Motor neuron (in vitro differentiated cells): ENCODE data around the gene SPATA31C1. TPM values are rescaled to one million over a fixed set of nuclear protein-coding genes. Genes with fewer than 3 reads are reported as not detected.

Source experiments
- ATAC-seq, 8 experiments: fragments of 200-7000 bp; cut with Tn5 transposase; replicated peaks in 6 of 8; 2 replicates each; pipeline ENCODE4 v1.8.0; 2021; ENCODE audit warnings: mild to moderate bottlenecking in 8 of 8, moderate library complexity in 8 of 8
- H3K27ac ChIP-seq, 2 donors: fragments of 250-450 bp; sonication (Bioruptor Pico); 2 replicates each; pipeline ENCODE4 v1.9.0; 2021; ENCODE audit warnings: antibody characterized with exemption in 2 of 2, mild to moderate bottlenecking in 2 of 2, moderate library complexity in 1 of 2
- H3K4me1 ChIP-seq, 2 donors: fragments of 250-450 bp; sonication (Bioruptor Pico); replicated peaks in 1 of 2; 2 replicates each; pipeline ENCODE4 v1.6.1; 2021; ENCODE audit warnings: antibody characterized with exemption in 2 of 2, mild to moderate bottlenecking in 2 of 2, moderate library complexity in 1 of 2
- H3K4me3 ChIP-seq, 5 donors: fragments of 250-450 bp; sonication (Bioruptor Pico); 2 replicates each; pipeline ENCODE4 v1.9.0; 2021; ENCODE audit warnings: antibody characterized with exemption in 5 of 5, mild to moderate bottlenecking in 5 of 5, moderate library complexity in 4 of 5
- WGBS, 10 experiments: fragments of 450-650 bp; shearing (Covaris generic); methylation state at CpG; one replicate each; pipeline ENCODE4 v1.0.0; 2022; 5-methylcytosine and 5-hydroxymethylcytosine counted together
- in situ Hi-C, 9 experiments: fragments of 400-800 bp; cut with MboI; loops; one replicate each; pipeline ENCODE4 v1.15.0; 2021; ENCODE audit warnings: low sequenced_read_pairs in 9 of 9, low pct_unique_long_range_greater_than_20kb in 2 of 9; ENCODE audit not compliant: unreplicated experiment in 9 of 9
- total RNA-seq, 8 experiments: library from RNA; unstranded; fragments of 300-600 nt; gene quantifications; 2 replicates each; pipeline versions ENCODE4 v1.2.3 to v1.2.4, GENCODE V29; 2022

The SPATA31C1 gene
- total RNA-seq, 8 experiments from 2014 or later = 0.05 to 0.57 (median 0.12) TPM; not detected in 2

DNA sequence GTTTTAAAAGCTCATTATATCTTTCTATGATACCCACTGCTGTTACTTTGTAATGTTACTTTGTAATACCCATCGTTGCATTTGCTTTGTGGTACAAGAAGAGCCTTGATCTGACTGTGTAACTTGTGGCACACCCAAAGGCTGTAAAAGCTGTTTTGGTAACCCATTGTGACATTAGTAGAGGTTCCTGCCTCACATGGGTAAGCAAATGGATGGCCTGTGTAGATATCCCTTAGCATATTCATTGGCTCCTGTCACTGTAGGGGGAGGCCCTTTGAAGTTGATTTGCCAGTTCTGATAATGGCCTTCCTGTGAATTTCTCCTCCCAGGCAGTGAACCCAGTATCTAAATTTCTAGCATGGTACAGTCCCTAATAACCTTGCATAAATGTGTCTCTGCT, 40.8 kb downstream of the SPATA31C1 start:
- 71 to 100% (median 86%) methylated on average over 1 of the region's 1 CpG; no CpG with 5 or more reads in 5 of the 10 experiments for WGBS, 10 experiments
- in situ Hi-C loops = loop anchor here in 2 of 9 experiments (25.0 kb wide), 1 partner anchor 604 kb away; no protein-coding TSS in a partner anchor
- ATAC-seq = peak in 2 of 8 experiments; percentile 18 to 22
- no peak overlapping the region for H3K4me3 ChIP-seq
- no peak overlapping the region for H3K27ac ChIP-seq
- no peaks in the 10 kb centered on the region for H3K4me1 ChIP-seq

DNA sequence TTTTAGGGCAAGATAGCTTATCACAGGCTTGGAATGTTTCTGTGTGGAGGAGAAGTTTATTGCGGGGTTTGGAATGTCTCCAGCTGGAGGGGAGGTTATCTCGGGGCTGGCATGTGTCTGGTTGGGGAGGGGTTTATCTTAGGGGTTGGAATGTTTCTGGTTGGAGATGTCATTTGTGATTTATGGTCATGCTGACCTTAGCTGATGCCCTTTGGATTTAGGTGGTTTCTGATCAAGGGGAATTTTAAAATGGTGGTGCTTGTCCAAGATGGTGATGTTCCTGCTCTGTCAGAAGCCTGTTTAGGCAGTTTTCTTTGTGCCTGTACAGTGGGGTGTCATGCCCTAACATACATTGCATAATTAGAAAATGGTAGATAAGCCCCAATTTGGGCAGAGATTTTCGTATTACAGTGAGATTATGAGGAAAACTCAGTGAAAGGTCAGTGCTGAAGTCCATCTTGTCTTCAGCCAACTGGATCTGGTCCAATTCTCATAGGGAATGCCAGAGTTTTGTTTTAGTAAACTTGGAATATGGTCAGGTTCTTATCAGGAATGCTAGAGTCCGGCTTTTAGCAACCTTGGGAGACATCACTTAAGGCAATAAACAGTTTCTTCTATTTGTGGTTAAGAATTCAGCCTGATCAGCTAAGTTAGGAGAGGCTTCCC, 42.3 kb downstream of the SPATA31C1 start:
- peaks cover 0 to 5% of the 10 kb centered on the region in 2 donors for H3K4me1 ChIP-seq
- in situ Hi-C loops = loop anchor here in 2 of 9 experiments (25.0 kb wide), 1 partner anchor 602 kb away; no protein-coding TSS in a partner anchor
- no peak for ATAC-seq
- no peak overlapping the region for H3K4me3 ChIP-seq
- H3K27ac ChIP-seq = no peak overlapping the region
- 0 to 100% (median 72%) methylated on average over 1 to 2 of the region's 4 CpGs; no CpG with 5 or more reads in 4 of the 10 experiments for WGBS, 10 experiments

DNA sequence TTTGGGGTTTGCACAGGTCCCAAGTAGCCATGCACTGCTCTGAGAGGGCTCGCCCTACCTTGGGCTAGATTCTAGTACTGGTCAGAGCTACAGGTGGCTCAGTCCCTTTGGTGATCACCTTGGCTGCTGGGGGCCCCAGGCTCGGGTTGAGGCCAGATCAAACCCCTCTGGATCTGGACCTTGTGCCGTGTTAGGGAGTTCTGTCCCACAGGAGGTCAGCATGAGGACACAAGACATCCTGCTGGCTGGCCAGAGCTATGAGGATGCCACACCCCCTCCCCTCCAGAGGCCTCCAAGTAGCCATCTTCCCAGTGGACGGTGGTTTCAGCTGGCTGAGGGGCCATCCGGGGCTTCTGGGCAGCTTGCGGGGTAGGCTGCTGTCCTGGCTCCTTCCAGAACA, 46.0 kb downstream of the SPATA31C1 start:
- in situ Hi-C loops = loop anchor here in 2 of 9 experiments (25.0 kb wide), 1 partner anchor 599 kb away; no protein-coding TSS in a partner anchor
- no peak overlapping the region for H3K4me3 ChIP-seq
- peaks cover 0 to 5% of the 10 kb centered on the region in 2 donors for H3K4me1 ChIP-seq
- ATAC-seq = peak in 5 of 8 experiments; percentile 12 to 47 (median 20)
- WGBS, 10 experiments = 73 to 100% (median 80%) methylated on average over 1 to 3 of the region's 6 CpGs; no CpG with 5 or more reads in 6 of the 10 experiments
- H3K27ac ChIP-seq = no peak overlapping the region

DNA sequence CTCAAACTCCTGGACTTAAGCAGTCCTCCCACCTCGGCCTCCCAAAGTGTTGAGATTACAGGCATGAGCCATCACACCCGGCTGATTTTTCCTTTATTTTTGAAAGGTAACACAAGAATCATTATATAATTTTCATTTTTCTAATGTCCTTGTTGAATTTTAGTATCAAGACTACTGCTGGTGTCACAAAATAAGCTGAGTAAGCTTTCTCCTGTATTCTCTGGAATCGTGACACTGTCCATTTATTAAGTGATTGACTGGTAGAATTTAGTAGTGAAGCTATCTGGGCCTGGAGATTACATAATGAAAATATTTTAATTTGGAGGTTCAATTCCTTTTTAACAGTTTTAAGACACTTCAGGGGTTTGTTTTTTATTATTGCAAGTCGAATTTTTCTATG, 47.1 kb downstream of the SPATA31C1 start:
- ATAC-seq = no peak
- in situ Hi-C loops = loop anchor here in 2 of 9 experiments (25.0 kb wide), 1 partner anchor 597 kb away; no protein-coding TSS in a partner anchor
- Histone ChIP-seq H3K4me1 (peaks cover 0 to 5% of the 10 kb centered on the region in 2 donors), H3K4me3 (no peak overlapping the region), H3K27ac (no peak overlapping the region)
- 28 to 100% (median 72%) methylated on average over 1 to 4 of the region's 4 CpGs for WGBS, 10 experiments

DNA sequence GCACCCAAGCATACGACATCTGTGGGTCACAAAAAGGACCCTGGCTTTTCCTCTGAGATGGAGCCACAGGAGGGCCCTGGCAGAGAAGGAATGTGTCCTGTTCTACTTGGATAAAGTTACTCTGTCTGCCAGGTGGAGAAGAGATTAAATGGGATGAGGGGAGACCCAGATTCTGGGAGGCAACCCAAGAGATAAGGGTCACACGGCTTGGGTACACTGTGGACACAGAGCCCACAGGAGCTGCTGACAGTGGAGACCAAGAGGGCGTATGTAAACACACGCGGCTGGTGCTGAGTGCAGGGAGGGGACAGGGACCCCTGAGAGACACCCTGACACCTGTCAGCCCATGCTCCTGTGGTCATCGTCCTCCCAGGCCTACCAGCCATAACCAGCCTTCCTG, 50.4 kb downstream of the SPATA31C1 start:
- H3K4me3 ChIP-seq = no peak overlapping the region
- 76 to 100% (median 88%) methylated on average over 1 to 4 of the region's 6 CpGs; no CpG with 5 or more reads in 4 of the 10 experiments for WGBS, 10 experiments
- in situ Hi-C loops = loop anchor here in 2 of 9 experiments (25.0 kb wide), 1 partner anchor 594 kb away; no protein-coding TSS in a partner anchor
- no peak overlapping the region for H3K27ac ChIP-seq
- peaks cover 8 to 12% of the 10 kb centered on the region in 2 donors for H3K4me1 ChIP-seq
- no peak for ATAC-seq

DNA sequence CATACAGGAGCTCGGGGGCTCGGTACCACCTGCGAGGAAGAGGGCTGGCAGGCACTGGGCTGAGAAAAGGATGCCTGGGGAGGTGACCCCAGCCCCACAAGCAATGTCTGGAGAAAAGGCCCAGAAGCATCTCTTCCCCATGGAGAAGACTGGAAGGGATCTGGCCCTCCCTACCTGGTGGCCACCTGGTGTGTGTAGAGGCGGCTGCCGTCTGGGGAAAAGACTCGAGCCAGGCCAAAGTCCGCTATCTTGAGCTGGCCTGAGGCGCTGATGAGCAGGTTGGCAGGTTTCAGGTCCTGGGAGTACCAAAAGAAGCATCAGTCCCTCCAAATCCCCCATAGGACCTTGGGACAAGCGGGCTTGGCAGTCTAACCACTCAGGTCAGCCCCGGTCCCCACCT, 52.8 kb downstream of the SPATA31C1 start:
- in situ Hi-C loops = loop anchor here in 2 of 9 experiments (25.0 kb wide), 1 partner anchor 592 kb away; no protein-coding TSS in a partner anchor
- peaks cover 5 to 20% of the 10 kb centered on the region in 2 donors for H3K4me1 ChIP-seq
- WGBS, 10 experiments = 80 to 100% (median 96%) methylated on average over 2 to 4 of the region's 10 CpGs; no CpG with 5 or more reads in 6 of the 10 experiments
- no peak overlapping the region for H3K4me3 ChIP-seq
- ATAC-seq = no peak
- no peak overlapping the region for H3K27ac ChIP-seq

DNA sequence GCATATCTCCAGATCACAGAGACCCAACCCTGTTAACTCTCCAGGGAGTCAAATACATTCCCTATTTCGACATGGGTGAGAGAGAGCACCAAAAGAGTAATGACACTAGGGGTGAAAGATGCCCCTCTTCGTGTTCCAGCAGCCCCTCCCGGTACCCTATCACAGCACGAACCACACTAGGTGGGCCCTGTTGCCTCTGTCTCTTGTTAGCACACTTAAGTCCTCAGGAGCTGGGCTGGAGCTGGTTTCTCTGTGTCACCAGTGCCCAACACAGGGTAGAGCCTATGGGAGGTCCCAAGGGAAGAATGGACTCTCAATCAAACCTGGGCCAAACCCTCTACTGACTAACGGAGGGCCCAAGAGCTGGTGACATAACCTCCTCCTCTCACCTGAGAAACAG, 55.4 kb downstream of the SPATA31C1 start:
- peak overlapping the region; percentile 46 to 62 (median 55) for H3K4me3 ChIP-seq
- WGBS, 10 experiments = 45 to 58% (median 53%) methylated on average over 2 of the region's 5 CpGs; no CpG with 5 or more reads in 6 of the 10 experiments
- peaks cover 5 to 20% of the 10 kb centered on the region in 2 donors for H3K4me1 ChIP-seq
- no peak for ATAC-seq
- H3K27ac ChIP-seq = no peak overlapping the region
- in situ Hi-C loops = loop anchor here in 2 of 9 experiments (25.0 kb wide), 1 partner anchor 589 kb away; no protein-coding TSS in a partner anchor

Other genes starting within 250 kb of the SPATA31C1 start
- gene CTSL, start 191.8 kb upstream of the SPATA31C1 start, total RNA-seq = 100 to 1,000 TPM in 3 of 8 experiments, 10 to 100 TPM in 5; 27.8 to 713 (median 52.1) TPM
- gene SPATA31E1, start 35.1 kb upstream of the SPATA31C1 start, total RNA-seq = under 1 TPM in 7 of 8 experiments, not detected in 1; under 0.01 to 0.76 (median 0.22) TPM
- 10 to 100 TPM; 12.1 to 41.0 (median 25.3) TPM for gene CDK20, start 56.6 kb downstream of the SPATA31C1 start, total RNA-seq
- under 1 TPM in 7 of 8 experiments, not detected in 1; 0.05 to 0.33 (median 0.22) TPM for gene SPATA31C2, start 220.5 kb downstream of the SPATA31C1 start, total RNA-seq